Measurements from ENCODE around the gene SLC39A3. TPM values are rescaled to one million over a fixed set of nuclear protein-coding genes. Genes with fewer than 3 reads are reported as not detected.

SLC39A3 gene
- total and polyA plus RNA-seq, 2 experiments from 2014 or later = 33.5 to 47.4 TPM

DNA sequence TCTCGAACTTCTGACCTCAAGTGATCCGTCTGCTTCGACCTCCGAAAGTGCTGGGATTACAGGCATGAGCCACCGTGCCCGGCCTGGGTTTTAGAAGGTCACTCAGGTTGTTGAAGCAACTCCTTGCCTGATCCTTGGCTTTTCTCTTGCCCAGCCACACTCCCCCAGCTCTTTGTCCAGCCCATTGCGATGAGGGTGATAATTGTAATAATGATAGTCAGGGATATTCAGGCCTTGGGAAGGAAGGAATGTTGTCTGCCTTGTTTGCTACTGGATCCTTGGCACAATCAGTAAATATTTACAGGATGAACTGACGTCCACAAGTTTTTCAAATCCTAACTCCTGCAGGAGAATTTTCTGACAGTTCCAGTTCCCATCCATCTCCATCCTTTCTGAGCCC is 47.3 kb upstream of the SLC39A3 start:
- no peaks in the 10 kb centered on the region for H3K9me2 ChIP-seq (ENCODE audit: insufficient read depth)
- no peak overlapping the region for H3K27ac ChIP-seq (ENCODE audit: low read depth)
- peaks cover 26% of the 10 kb centered on the region for H3K4me1 Mint-ChIP-seq
- H3K36me3 Mint-ChIP-seq (ENCODE audit: low read depth) = peaks cover 38% of the 10 kb centered on the region
- H3K9me3 Mint-ChIP-seq = peaks cover 4% of the 10 kb centered on the region; the same call in 1 of the 3 replicates
- TF ChIP-seq STAT1 (IDR thresholded peaks at IDR 0.05; ENCODE audit: unreplicated experiment) (no peak), EZH2 (IDR thresholded peaks at IDR 0.05; ENCODE audit: low read depth, unreplicated experiment) (no peak), ZNF462 (CRISPR knock-in tag; IDR thresholded peaks at IDR 0.05) (no peak), NANOG (IDR thresholded peaks at IDR 0.05; ENCODE audit: borderline replicate concordance) (no peak)
- 0 out of 2 replicates have a peak overlapping the region, but pooled peaks have one; percentile 2 for H3K27ac Mint-ChIP-seq
- H3K79me2 ChIP-seq (replicated peaks; ENCODE audit: insufficient read depth) = peaks cover 57% of the 10 kb centered on the region
- no peak overlapping the region for H3K4me2 ChIP-seq
- 0 out of 2 replicates have a peak overlapping the region, but pooled peaks have one; percentile 20 for H3K4me3 ChIP-seq
- H3K27me3 Mint-ChIP-seq (ENCODE audit: insufficient read depth, low read depth, poor library complexity) = peaks cover 20% of the 10 kb centered on the region
- peaks cover 17% of the 10 kb centered on the region; the same call in 1 of the 2 replicates for H4K20me1 ChIP-seq (replicated peaks; ENCODE audit: insufficient read depth)
- ATAC-seq (no peak), DNase-seq (ENCODE audit: low spot score) (no peak)
- 0 out of 2 replicates have a peak, but pooled peaks cover 5% of the 10 kb centered on the region for H3F3A ChIP-seq (replicated peaks; ENCODE audit: low read depth)
- H3K27me3 ChIP-seq (ENCODE audit: insufficient read depth) = no peaks in the 10 kb centered on the region
- peak overlapping the region; percentile 92 for H3K4me3 Mint-ChIP-seq
- H3K4me1 ChIP-seq (ENCODE audit: insufficient read depth) = peaks cover 9% of the 10 kb centered on the region
- H2AFZ ChIP-seq = no peak overlapping the region
- no peaks in the 10 kb centered on the region for H3K36me3 ChIP-seq (ENCODE audit: insufficient read depth)

- no peak for TF ChIP-seq NANOG (IDR thresholded peaks at IDR 0.05; ENCODE audit: borderline replicate concordance)
- TF ChIP-seq CREB1 (CRISPR knock-in tag; IDR thresholded peaks at IDR 0.05; ENCODE audit: low read depth) = no peak
- TF ChIP-seq POLR2AphosphoS5 (IDR thresholded peaks at IDR 0.05; ENCODE audit: low read depth) = peak; percentile 83
- Mint-ChIP-seq H3K36me3 (ENCODE audit: low read depth) (peaks cover 35% of the 10 kb centered on the region), H3K4me3 (peak within 1 kb of the TSS; percentile 92), H3K9me3 (peaks cover 4% of the 10 kb centered on the region; the same call in 1 of the 3 replicates), H3K4me1 (peaks cover 33% of the 10 kb centered on the region), H3K27ac (peak within 1 kb of the TSS; percentile 86), H3K27me3 (ENCODE audit: insufficient read depth, low read depth, poor library complexity) (peaks cover 20% of the 10 kb centered on the region)
- Histone ChIP-seq H3K4me1 (ENCODE audit: insufficient read depth) (peaks cover 14% of the 10 kb centered on the region), H3K4me2 (peak within 1 kb of the TSS; percentile 94), H3K36me3 (ENCODE audit: insufficient read depth) (no peaks in the 10 kb centered on the region), H3K9me2 (ENCODE audit: insufficient read depth) (no peaks in the 10 kb centered on the region), H3K27ac (ENCODE audit: low read depth) (no peak within 1 kb of the TSS), H3K4me3 (peak within 1 kb of the TSS; percentile 87), H2AFZ (peak within 1 kb of the TSS; percentile 73), H3K27me3 (ENCODE audit: insufficient read depth) (no peaks in the 10 kb centered on the region), H3F3A (replicated peaks; ENCODE audit: low read depth) (0 out of 2 replicates have a peak, but pooled peaks cover 5% of the 10 kb centered on the region), H3K79me2 (replicated peaks; ENCODE audit: insufficient read depth) (peaks cover 74% of the 10 kb centered on the region), H4K20me1 (replicated peaks; ENCODE audit: insufficient read depth) (peaks cover 34% of the 10 kb centered on the region)
- ATAC-seq (peak; percentile 85), DNase-seq (ENCODE audit: low spot score) (peak; percentile 100)
Observed at GRCh38 chr19:2785244-2785997, 45.6 kb upstream of the SLC39A3 start, which contains the start of gene THOP1. Gene THOP1, plus strand, starts transcription at chr19:2785503. Its CDS starts 160 bp downstream, at chr19:2785663.

All from GM23338 (cell line).